Measurements from ENCODE around the gene AGL.
"Not testable (repeated sequence)": the region's sequence is repeated elsewhere in the genome, so short reads cannot be mapped to it uniquely, and the experiment has no call there.

The AGL gene

DNA sequence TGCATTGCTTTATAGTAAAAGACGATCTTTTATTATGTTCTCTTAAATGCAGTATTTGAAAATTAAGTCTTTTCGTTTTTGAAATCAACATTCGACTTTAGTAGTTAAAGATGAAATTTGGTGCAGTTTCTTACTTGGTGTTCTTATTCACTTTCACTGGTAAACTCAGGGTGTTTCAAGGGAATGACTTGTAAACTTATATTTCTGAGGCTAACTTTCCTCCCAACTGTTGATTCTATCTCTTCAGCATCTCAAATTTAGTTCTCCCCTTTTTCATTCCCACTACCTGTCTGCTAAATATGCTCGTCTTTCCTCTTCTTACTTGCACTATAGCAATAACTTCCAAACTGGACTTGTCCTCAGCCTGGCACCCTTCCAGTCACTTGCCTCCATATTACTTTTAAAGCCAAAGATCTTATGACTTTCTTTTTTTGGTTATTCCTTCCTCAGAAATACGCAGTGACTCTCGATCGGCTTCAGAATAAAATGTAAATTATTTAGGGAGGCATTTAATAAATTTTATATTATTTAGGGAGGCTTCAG, 120.6 kb downstream of the AGL start:
- H3K9me2 ChIP-seq (replicated peaks; ENCODE audit: control insufficient read depth, low read length): no peaks in the 10 kb centered on the region
- no peaks in the 10 kb centered on the region for H3F3A ChIP-seq (ENCODE audit: control insufficient read depth, insufficient read depth)
- peak overlapping the region; percentile 98 for H3K4me3 ChIP-seq (ENCODE audit: low read length)
- TF ChIP-seq, protein P1, sequence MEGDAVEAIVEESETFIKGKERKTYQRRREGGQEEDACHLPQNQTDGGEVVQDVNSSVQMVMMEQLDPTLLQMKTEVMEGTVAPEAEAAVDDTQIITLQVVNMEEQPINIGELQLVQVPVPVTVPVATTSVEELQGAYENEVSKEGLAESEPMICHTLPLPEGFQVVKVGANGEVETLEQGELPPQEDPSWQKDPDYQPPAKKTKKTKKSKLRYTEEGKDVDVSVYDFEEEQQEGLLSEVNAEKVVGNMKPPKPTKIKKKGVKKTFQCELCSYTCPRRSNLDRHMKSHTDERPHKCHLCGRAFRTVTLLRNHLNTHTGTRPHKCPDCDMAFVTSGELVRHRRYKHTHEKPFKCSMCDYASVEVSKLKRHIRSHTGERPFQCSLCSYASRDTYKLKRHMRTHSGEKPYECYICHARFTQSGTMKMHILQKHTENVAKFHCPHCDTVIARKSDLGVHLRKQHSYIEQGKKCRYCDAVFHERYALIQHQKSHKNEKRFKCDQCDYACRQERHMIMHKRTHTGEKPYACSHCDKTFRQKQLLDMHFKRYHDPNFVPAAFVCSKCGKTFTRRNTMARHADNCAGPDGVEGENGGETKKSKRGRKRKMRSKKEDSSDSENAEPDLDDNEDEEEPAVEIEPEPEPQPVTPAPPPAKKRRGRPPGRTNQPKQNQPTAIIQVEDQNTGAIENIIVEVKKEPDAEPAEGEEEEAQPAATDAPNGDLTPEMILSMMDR (IDR thresholded peaks at IDR 0.05; ENCODE audit: low read depth, low read length, poor library complexity, severe bottlenecking): no peak
- no peak for TF ChIP-seq EZH2phosphoT487 (IDR thresholded peaks at IDR 0.05; ENCODE audit: borderline replicate concordance, low read length)
- peak overlapping the region; percentile 100 for H3K4me2 ChIP-seq (ENCODE audit: low read length)
- no peaks in the 10 kb centered on the region for H4K20me1 ChIP-seq (ENCODE audit: control insufficient read depth, insufficient read depth, low read depth, low read length)
- H3K79me2 ChIP-seq (ENCODE audit: control insufficient read depth, low read length): peaks cover 49% of the 10 kb centered on the region
- peaks cover 21% of the 10 kb centered on the region for H3K4me1 ChIP-seq (ENCODE audit: control insufficient read depth, low read length)
- H3K9me3 ChIP-seq (ENCODE audit: control insufficient read depth, insufficient read depth, low read length): no peaks in the 10 kb centered on the region
- no peak overlapping the region for H3K27ac ChIP-seq (ENCODE audit: low read depth, low read length)
- peaks cover 6% of the 10 kb centered on the region for H3K36me3 ChIP-seq (ENCODE audit: control insufficient read depth, low read length)
- no peaks in the 10 kb centered on the region for H3K27me3 ChIP-seq (ENCODE audit: control insufficient read depth, low read length)

DNA sequence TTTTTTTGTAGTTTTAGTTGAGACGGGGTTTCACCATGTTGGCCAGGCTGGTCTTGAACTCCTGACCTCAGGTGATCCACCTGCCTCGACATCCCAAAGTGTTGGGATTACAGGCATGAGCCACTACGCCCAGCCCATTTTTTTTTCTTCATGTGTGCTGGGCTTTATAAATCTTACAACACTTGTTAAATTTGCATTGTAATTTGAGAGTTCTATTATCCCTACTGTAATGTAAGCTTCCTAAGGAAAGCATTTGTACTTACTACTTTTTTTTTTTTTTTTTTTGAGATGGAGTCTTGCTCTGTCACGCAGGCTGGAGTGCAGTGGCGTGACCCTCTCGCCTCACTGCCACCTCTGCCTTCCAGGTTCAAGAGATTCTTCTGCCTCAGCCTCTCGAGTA, 121.9 kb downstream of the AGL start:
- not testable (repeated sequence) for H3K9me3 ChIP-seq (ENCODE audit: control insufficient read depth, insufficient read depth, low read length); H3K27me3 ChIP-seq (ENCODE audit: control insufficient read depth, low read length); H3K4me2 ChIP-seq (ENCODE audit: low read length); H3K36me3 ChIP-seq (ENCODE audit: control insufficient read depth, low read length); H3K9me2 ChIP-seq (replicated peaks; ENCODE audit: control insufficient read depth, low read length); H3K4me3 ChIP-seq (ENCODE audit: low read length); H3K27ac ChIP-seq (ENCODE audit: low read depth, low read length); H4K20me1 ChIP-seq (ENCODE audit: control insufficient read depth, insufficient read depth, low read depth, low read length); H3F3A ChIP-seq (ENCODE audit: control insufficient read depth, insufficient read depth)
- peaks cover 21% of the 10 kb centered on the region for H3K4me1 ChIP-seq (ENCODE audit: control insufficient read depth, low read length)
- peaks cover 49% of the 10 kb centered on the region for H3K79me2 ChIP-seq (ENCODE audit: control insufficient read depth, low read length)
